Mesothelial cell of epicardium (in vitro differentiated cells): ENCODE data around the gene CORO1A. TPM values are rescaled to one million over a fixed set of nuclear protein-coding genes. Genes with fewer than 3 reads are reported as not detected.
"Not testable (repeated sequence)": the region's sequence is repeated elsewhere in the genome, so short reads cannot be mapped to it uniquely, and the experiment has no call there.

Source experiments
- DNase-seq, 2 experiments: peaks; one replicate each; pipeline ENCODE4 v3.0.0; 2021; ENCODE audit warnings: low spot score in 2 of 2; ENCODE audit not compliant: unreplicated experiment in 2 of 2
- H3K27ac Mint-ChIP-seq: 2 replicates; pipeline ENCODE4 v1.8.0; 2021; ENCODE audit warnings: mixed read lengths
- H3K27me3 Mint-ChIP-seq: 2 replicates; pipeline ENCODE4 v1.8.0; 2021; ENCODE audit warnings: low read depth, mixed read lengths
- H3K36me3 Mint-ChIP-seq: 2 replicates; pipeline ENCODE4 v1.8.0; 2021; ENCODE audit warnings: mixed read lengths
- H3K4me1 Mint-ChIP-seq: 2 replicates; pipeline ENCODE4 v1.8.0; 2021; ENCODE audit warnings: mixed read lengths
- H3K4me3 Mint-ChIP-seq: 2 replicates; pipeline ENCODE4 v1.8.0; 2021; ENCODE audit warnings: mild to moderate bottlenecking, moderate library complexity, mixed read lengths
- H3K9me3 Mint-ChIP-seq: 2 replicates; pipeline ENCODE4 v1.8.0; 2021; ENCODE audit warnings: mixed read lengths
- total RNA-seq: library from RNA; stranded (reverse); gene quantifications from 3 replicates; pipeline ENCODE4 v1.2.1, GENCODE V29; 2021

The CORO1A gene
- total RNA-seq, 1 donor from 2014 or later, result 7.0 TPM

- H3K4me3 Mint-ChIP-seq, H3K27ac Mint-ChIP-seq, H3K4me1 Mint-ChIP-seq, H3K36me3 Mint-ChIP-seq, H3K9me3 Mint-ChIP-seq, H3K27me3 Mint-ChIP-seq: not testable (repeated sequence)
- DNase-seq, result peak in 1 of 2 experiments; percentile 43
Observed at GRCh38 chr16:30194172-30194925, 10.9 kb downstream of the CORO1A start.

- not testable (repeated sequence) for H3K27me3 Mint-ChIP-seq, H3K4me3 Mint-ChIP-seq, H3K4me1 Mint-ChIP-seq, H3K9me3 Mint-ChIP-seq, H3K27ac Mint-ChIP-seq, H3K36me3 Mint-ChIP-seq
- peak in 1 of 2 experiments; percentile 14 for DNase-seq
Observed at GRCh38 chr16:30197001-30197400, 13.6 kb downstream of the CORO1A start.

- H3K36me3 Mint-ChIP-seq, H3K4me3 Mint-ChIP-seq, H3K9me3 Mint-ChIP-seq, H3K27ac Mint-ChIP-seq, H3K4me1 Mint-ChIP-seq, DNase-seq, H3K27me3 Mint-ChIP-seq: not testable (repeated sequence)
Observed at GRCh38 chr16:30199049-30199448, 15.6 kb downstream of the CORO1A start, which contains the start of gene SULT1A3. Gene SULT1A3 (plus strand): TSS chr16:30199255. CDS start chr16:30200729, 1,474 bp downstream.

GRCh38 chr16:30199608-30200343 lies 16.4 kb downstream of the CORO1A start:
- H3K27me3 Mint-ChIP-seq, H3K9me3 Mint-ChIP-seq, H3K4me1 Mint-ChIP-seq, H3K36me3 Mint-ChIP-seq, DNase-seq, H3K4me3 Mint-ChIP-seq, H3K27ac Mint-ChIP-seq: not testable (repeated sequence)

- H3K9me3 Mint-ChIP-seq, H3K36me3 Mint-ChIP-seq, H3K27me3 Mint-ChIP-seq, H3K4me1 Mint-ChIP-seq, H3K4me3 Mint-ChIP-seq, H3K27ac Mint-ChIP-seq: not testable (repeated sequence)
- peak in 1 of 2 experiments; percentile 48 for DNase-seq
Observed at GRCh38 chr16:30205541-30206236, 22.3 kb downstream of the CORO1A start.

GRCh38 chr16:30206252-30206651 lies 22.9 kb downstream of the CORO1A start:
- not testable (repeated sequence) for H3K27me3 Mint-ChIP-seq, H3K9me3 Mint-ChIP-seq, H3K27ac Mint-ChIP-seq

GRCh38 chr16:30207063-30207704 lies 23.8 kb downstream of the CORO1A start:
- not testable (repeated sequence) for H3K4me1 Mint-ChIP-seq, DNase-seq, H3K27me3 Mint-ChIP-seq, H3K9me3 Mint-ChIP-seq, H3K27ac Mint-ChIP-seq, H3K4me3 Mint-ChIP-seq, H3K36me3 Mint-ChIP-seq

More at GRCh38 chr16:30206252-30206651, 22.9 kb downstream of the CORO1A start:
- H3K4me3 Mint-ChIP-seq, H3K4me1 Mint-ChIP-seq, DNase-seq, H3K36me3 Mint-ChIP-seq: not testable (repeated sequence)

GRCh38 chr16:30209032-30209431 lies 25.6 kb downstream of the CORO1A start:
- H3K9me3 Mint-ChIP-seq, H3K36me3 Mint-ChIP-seq, H3K27me3 Mint-ChIP-seq, H3K4me3 Mint-ChIP-seq, H3K27ac Mint-ChIP-seq, H3K4me1 Mint-ChIP-seq, DNase-seq: not testable (repeated sequence)

GRCh38 chr16:30211414-30211813 lies 28.0 kb downstream of the CORO1A start:
- H3K27ac Mint-ChIP-seq, DNase-seq, H3K4me1 Mint-ChIP-seq, H3K4me3 Mint-ChIP-seq, H3K27me3 Mint-ChIP-seq, H3K36me3 Mint-ChIP-seq, H3K9me3 Mint-ChIP-seq: not testable (repeated sequence)

GRCh38 chr16:30217082-30217481 lies 33.7 kb downstream of the CORO1A start:
- H3K9me3 Mint-ChIP-seq, H3K36me3 Mint-ChIP-seq, H3K27me3 Mint-ChIP-seq, DNase-seq, H3K4me1 Mint-ChIP-seq, H3K27ac Mint-ChIP-seq, H3K4me3 Mint-ChIP-seq: not testable (repeated sequence)

Other genes with a start within 250 kb of the CORO1A start
- 85.9 to 93.0 TPM (median 87.5 TPM) in 3 replicates for gene TMEM219, start 221.5 kb upstream of the CORO1A start, total RNA-seq
- gene TAOK2, start 209.7 kb upstream of the CORO1A start, total RNA-seq, result 47.3 to 51.3 TPM (median 48.3 TPM) in 3 replicates
- gene HIRIP3, start 188.0 kb upstream of the CORO1A start, total RNA-seq, result 8.6 to 10.9 TPM (median 9.7 TPM) in 3 replicates
- gene INO80E, start 187.4 kb upstream of the CORO1A start, total RNA-seq, result 60.2 to 62.9 TPM (median 62.0 TPM) in 3 replicates
- gene DOC2A, start 172.6 kb upstream of the CORO1A start, total RNA-seq, result 5.3 to 6.4 TPM (median 5.7 TPM) in 3 replicates
- not detected in 3 replicates for gene C16orf92, start 160.4 kb upstream of the CORO1A start, total RNA-seq
- gene TLCD3B, start 152.3 kb upstream of the CORO1A start, total RNA-seq, result 0.55 to 1.1 TPM (median 0.72 TPM) in 3 replicates
- 613 to 624 TPM (median 618 TPM) in 3 replicates for gene ALDOA, start 117.8 kb upstream of the CORO1A start, total RNA-seq
- 102 to 107 TPM (median 105 TPM) in 3 replicates for gene PPP4C, start 107.6 kb upstream of the CORO1A start, total RNA-seq
- gene TBX6, start 91.7 kb upstream of the CORO1A start, total RNA-seq, result 2.3 to 2.7 TPM (median 2.4 TPM) in 3 replicates
- 34.5 to 45.0 TPM (median 36.9 TPM) in 3 replicates for gene YPEL3, start 87.4 kb upstream of the CORO1A start, total RNA-seq
- 10.7 to 11.1 TPM (median 10.8 TPM) in 3 replicates for gene GDPD3, start 70.1 kb upstream of the CORO1A start, total RNA-seq
- 58.7 to 61.2 TPM (median 61.0 TPM) in 3 replicates for gene MAPK3, start 60.4 kb upstream of the CORO1A start, total RNA-seq
- gene BOLA2B, start 10.1 kb downstream of the CORO1A start, total RNA-seq, result 56.7 to 64.5 TPM (median 58.1 TPM) in 3 replicates
- gene SLX1A, start 10.3 kb downstream of the CORO1A start, total RNA-seq, result 28.2 to 39.6 TPM (median 30.3 TPM) in 3 replicates
- gene SULT1A3, start 15.7 kb downstream of the CORO1A start, total RNA-seq, result 27.4 to 31.2 TPM (median 27.6 TPM) in 3 replicates
- 34.8 to 38.6 TPM (median 37.1 TPM) in 3 replicates for gene NPIPB13, start 64.9 kb downstream of the CORO1A start, total RNA-seq
- 63.7 to 63.9 TPM (median 63.9 TPM) in 3 replicates for gene CD2BP2, start 171.7 kb downstream of the CORO1A start, total RNA-seq
- gene TBC1D10B, start 186.9 kb downstream of the CORO1A start, total RNA-seq, result 59.6 to 64.1 TPM (median 64.0 TPM) in 3 replicates
- 1.4 to 4.4 TPM (median 2.8 TPM) in 3 replicates for gene MYL11, start 191.2 kb downstream of the CORO1A start, total RNA-seq
- 0.86 to 1.6 TPM (median 1.4 TPM) in 3 replicates for gene SEPTIN1, start 199.0 kb downstream of the CORO1A start, total RNA-seq
- 24.2 to 25.2 TPM (median 24.8 TPM) in 3 replicates for gene ZNF48, start 211.8 kb downstream of the CORO1A start, total RNA-seq
- gene ZNF771, start 224.0 kb downstream of the CORO1A start, total RNA-seq, result 10.7 to 12.6 TPM (median 11.8 TPM) in 3 replicates
- gene DCTPP1, start 246.4 kb downstream of the CORO1A start, total RNA-seq, result 31.8 to 35.4 TPM (median 33.1 TPM) in 3 replicates